Measurements from ENCODE around the gene KTI12. TPM values are rescaled to one million over a fixed set of nuclear protein-coding genes. Genes with fewer than 3 reads are reported as not detected.

Gene KTI12
- total and polyA plus RNA-seq, 4 experiments from 2014 or later, result 14.0 to 43.5 (median 21.1) TPM

- intact Hi-C loops (cut with micrococcal nuclease), result no loop called here
- H3K4me1 ChIP-seq (ENCODE audit: insufficient read depth, low read length), result peaks cover 8% of the 10 kb centered on the region
- ChIA-PET POLR2A (ENCODE audit: partially characterized antibody) (interaction anchor here (1.2 kb wide), 1 partner anchor 110 kb away, joined by 3 read pairs; no protein-coding TSS in a partner anchor), CTCF (ENCODE audit: partially characterized antibody) (no interaction called here)
- no peaks in the 10 kb centered on the region for H3K36me3 ChIP-seq (ENCODE audit: insufficient read depth, low read length)
- H3K27me3 ChIP-seq (ENCODE audit: insufficient read depth, low read length), result peaks cover 18% of the 10 kb centered on the region
- H3K4me3 ChIP-seq (ENCODE audit: low read length in 2 of 2), result peak overlapping the region in 1 of 2 donors; percentile 49
- Mint-ChIP-seq H3K27me3 (peaks cover 25 to 27% of the 10 kb centered on the region in 2 donors), H3K4me1 (peaks cover 9 to 23% (median 13%) of the 10 kb centered on the region in 4 donors), H3K4me3 (peak overlapping the region; percentile 59 to 77 (median 68)), H3K36me3 (no peaks in the 10 kb centered on the region), H3K27ac (peak overlapping the region in 2 of 7 donors; percentile 51 to 77), H3K9me3 (no peaks in the 10 kb centered on the region)
- H3K27ac ChIP-seq (ENCODE audit: low read depth, low read length), result no peak overlapping the region
- no peaks in the 10 kb centered on the region for H3K9me3 ChIP-seq (ENCODE audit: control insufficient read depth in 1 of 2, low read length in 2 of 2)
- peak in 1 of 5 donors; percentile 37 for DNase-seq
These were observed 43.8 kb downstream of the KTI12 start for GRCh38 chr1:51989582-51990477.

GRCh38 chr1:51988254-51988653 is 45.4 kb downstream of the KTI12 start:
- CTCF ChIA-PET (ENCODE audit: partially characterized antibody), result no interaction called here
- Histone ChIP-seq H3K27ac (ENCODE audit: low read depth, low read length) (no peak overlapping the region), H3K27me3 (ENCODE audit: insufficient read depth, low read length) (peaks cover 18% of the 10 kb centered on the region), H3K36me3 (ENCODE audit: insufficient read depth, low read length) (no peaks in the 10 kb centered on the region), H3K4me3 (ENCODE audit: low read length in 2 of 2) (no peak overlapping the region), H3K9me3 (ENCODE audit: control insufficient read depth in 1 of 2, low read length in 2 of 2) (no peaks in the 10 kb centered on the region), H3K4me1 (ENCODE audit: insufficient read depth, low read length) (peaks cover 8% of the 10 kb centered on the region)
- Mint-ChIP-seq H3K27ac (peak overlapping the region in 1 of 7 donors; percentile 30), H3K4me1 (peaks cover 9 to 23% (median 13%) of the 10 kb centered on the region in 4 donors), H3K9me3 (no peaks in the 10 kb centered on the region), H3K27me3 (peaks cover 21 to 23% of the 10 kb centered on the region in 2 donors), H3K4me3 (peak overlapping the region in 3 of 8 donors; percentile 31 to 44 (median 43)), H3K36me3 (no peaks in the 10 kb centered on the region)
- POLR2A ChIA-PET (ENCODE audit: partially characterized antibody), result no interaction called here
- DNase-seq, result no peak
- intact Hi-C loops (cut with micrococcal nuclease), result no loop called here

GRCh38 chr1:51986718-51987117 is 46.9 kb downstream of the KTI12 start:
- intact Hi-C loops (cut with micrococcal nuclease), result no loop called here
- ChIA-PET CTCF (ENCODE audit: partially characterized antibody) (interaction anchor here (1.5 kb wide), 1 partner anchor 12 kb away, joined by 3 read pairs; no protein-coding TSS in a partner anchor), POLR2A (ENCODE audit: partially characterized antibody) (no interaction called here)
- Mint-ChIP-seq H3K27me3 (peaks cover 8 to 9% of the 10 kb centered on the region in 2 donors), H3K36me3 (no peaks in the 10 kb centered on the region), H3K9me3 (no peaks in the 10 kb centered on the region), H3K4me1 (peaks cover 7 to 23% (median 11%) of the 10 kb centered on the region in 4 donors), H3K27ac (no peak overlapping the region), H3K4me3 (no peak overlapping the region)
- peaks cover 8% of the 10 kb centered on the region for H3K4me1 ChIP-seq (ENCODE audit: insufficient read depth, low read length)
- DNase-seq, result no peak
- no peak overlapping the region for H3K27ac ChIP-seq (ENCODE audit: low read depth, low read length)
- no peaks in the 10 kb centered on the region for H3K9me3 ChIP-seq (ENCODE audit: control insufficient read depth in 1 of 2, low read length in 2 of 2)
- H3K36me3 ChIP-seq (ENCODE audit: insufficient read depth, low read length), result no peaks in the 10 kb centered on the region
- H3K27me3 ChIP-seq (ENCODE audit: insufficient read depth, low read length), result peaks cover 5% of the 10 kb centered on the region
- H3K4me3 ChIP-seq (ENCODE audit: low read length in 2 of 2), result no peak overlapping the region

- Mint-ChIP-seq H3K9me3 (peaks cover 0 to 2% (median 0%) of the 10 kb centered on the region in 8 donors), H3K27me3 (peaks cover 0 to 3% of the 10 kb centered on the region in 2 donors), H3K36me3 (no peaks in the 10 kb centered on the region), H3K4me1 (no peaks in the 10 kb centered on the region), H3K27ac (no peak overlapping the region), H3K4me3 (no peak overlapping the region)
- intact Hi-C loops (cut with micrococcal nuclease), result no loop called here
- POLR2A ChIA-PET (ENCODE audit: partially characterized antibody), result no interaction called here
- Histone ChIP-seq H3K36me3 (ENCODE audit: insufficient read depth, low read length) (no peaks in the 10 kb centered on the region), H3K27me3 (ENCODE audit: insufficient read depth, low read length) (no peaks in the 10 kb centered on the region), H3K4me3 (ENCODE audit: low read length in 2 of 2) (no peak overlapping the region), H3K9me3 (ENCODE audit: control insufficient read depth in 1 of 2, low read length in 2 of 2) (no peaks in the 10 kb centered on the region), H3K4me1 (ENCODE audit: insufficient read depth, low read length) (no peaks in the 10 kb centered on the region), H3K27ac (ENCODE audit: low read depth, low read length) (no peak overlapping the region)
- no peak for DNase-seq
- CTCF ChIA-PET (ENCODE audit: partially characterized antibody), result no interaction called here
These were observed 51.4 kb downstream of the KTI12 start for GRCh38 chr1:51982161-51982560.

Other genes with a start within 250 kb of the KTI12 start
- gene NRDC, start 155.1 kb downstream of the KTI12 start, total RNA-seq, result 100 to 1,000 TPM; 133 to 137 TPM
- gene NRDC, start 155.1 kb downstream of the KTI12 start, polyA plus RNA-seq, result 100 to 1,000 TPM in 1 of 2 donors, 10 to 100 TPM in 1; 77.7 to 101 TPM
- gene RAB3B, start 43.1 kb downstream of the KTI12 start, total RNA-seq, result under 1 TPM; 0.06 TPM
- not detected for gene RAB3B, start 43.1 kb downstream of the KTI12 start, polyA plus RNA-seq
- gene TXNDC12, start 21.4 kb upstream of the KTI12 start, total RNA-seq, result 10 to 100 TPM; 39.9 to 41.3 TPM
- 100 to 1,000 TPM in 1 of 2 donors, 10 to 100 TPM in 1; 78.8 to 111 TPM for gene TXNDC12, start 21.4 kb upstream of the KTI12 start, polyA plus RNA-seq
- 10 to 100 TPM; 30.4 to 34.6 TPM for gene BTF3L4, start 22.5 kb upstream of the KTI12 start, total RNA-seq
- 10 to 100 TPM; 60.7 to 91.2 TPM for gene BTF3L4, start 22.5 kb upstream of the KTI12 start, polyA plus RNA-seq
- 10 to 100 TPM; 11.0 to 12.8 TPM for gene ZFYVE9, start 108.3 kb upstream of the KTI12 start, total RNA-seq
- 1 to 10 TPM in 1 of 2 donors, under 1 TPM in 1; 0.60 to 2.9 TPM for gene ZFYVE9, start 108.3 kb upstream of the KTI12 start, polyA plus RNA-seq

Measured in CD4-positive, alpha-beta memory T cell (primary cell).